Sigmoid colon (tissue), 4 donors: Measurements from ENCODE around the gene LTBP3.

ENCODE experiments used
- CTCF ChIP-seq, 4 experiments: fragments of 450-650 bp in 3 of 4; fragments of 200-600 bp in 1 of 4; IDR thresholded peaks; one replicate each; pipeline ENCODE4 v1.5.1; 2016 to 2019; ENCODE audit warnings: antibody characterized with exemption in 4 of 4, mild to moderate bottlenecking in 3 of 4, moderate library complexity in 2 of 4
- EP300 ChIP-seq, 4 donors: sonication (generic); formaldehyde crosslinking; IDR thresholded peaks; one replicate each; pipeline ENCODE4 v1.6.1; 2017; ENCODE audit warnings: antibody characterized with exemption in 4 of 4

DNA sequence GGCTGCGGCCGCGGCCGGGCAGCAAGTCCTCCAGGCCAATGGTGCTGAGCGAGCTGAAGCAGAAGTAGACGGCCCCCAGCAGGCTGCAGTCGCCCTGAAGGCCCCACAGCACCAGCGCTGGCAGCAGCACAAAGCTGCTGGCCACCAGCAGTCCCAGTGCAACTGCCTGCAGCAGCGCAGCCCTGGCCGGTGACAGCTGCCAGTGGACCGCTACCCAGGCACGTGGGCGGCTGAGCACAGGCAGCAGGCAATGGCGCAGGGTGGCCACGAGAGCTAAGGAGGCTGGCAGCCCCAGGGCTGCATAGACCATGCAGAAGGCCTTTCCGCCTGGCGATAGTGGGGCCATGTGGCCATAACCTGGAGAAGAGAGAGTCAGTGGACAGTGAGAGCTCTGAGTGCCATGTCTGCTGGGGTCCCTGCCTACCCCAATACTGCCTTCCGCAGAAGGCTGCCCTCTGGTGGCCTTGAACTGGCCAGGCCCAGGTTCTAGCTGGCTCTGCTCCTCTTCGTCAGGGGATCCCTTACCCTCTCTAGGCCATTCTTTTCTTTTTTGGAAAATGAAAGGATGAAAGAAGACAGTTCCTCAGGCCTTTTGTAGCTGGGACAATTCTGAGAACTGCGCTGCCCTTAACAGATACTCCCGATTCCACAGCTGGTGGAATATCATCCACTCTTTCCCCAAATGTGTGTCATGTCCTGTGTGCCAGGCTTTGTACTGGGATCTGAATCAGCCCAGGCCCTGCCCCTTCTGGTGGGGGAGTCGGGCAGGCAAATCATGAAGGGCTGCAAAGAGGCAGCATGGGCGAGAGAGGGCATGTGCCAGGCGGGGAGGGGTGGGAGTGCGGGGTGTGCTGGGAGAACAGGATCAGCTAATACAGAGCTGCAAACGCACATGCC lies 35.6 kb upstream of the LTBP3 start:
- peak; percentile 76 to 93 (median 80) for TF ChIP-seq CTCF (IDR thresholded peaks at IDR 0.05)
- no peak for TF ChIP-seq EP300 (IDR thresholded peaks at IDR 0.05)
